ENCODE measurements around the gene DIP2B.
"Not testable (repeated sequence)": the region's sequence is repeated elsewhere in the genome, so short reads cannot be mapped to it uniquely, and the experiment has no call there.

Gene DIP2B

DNA sequence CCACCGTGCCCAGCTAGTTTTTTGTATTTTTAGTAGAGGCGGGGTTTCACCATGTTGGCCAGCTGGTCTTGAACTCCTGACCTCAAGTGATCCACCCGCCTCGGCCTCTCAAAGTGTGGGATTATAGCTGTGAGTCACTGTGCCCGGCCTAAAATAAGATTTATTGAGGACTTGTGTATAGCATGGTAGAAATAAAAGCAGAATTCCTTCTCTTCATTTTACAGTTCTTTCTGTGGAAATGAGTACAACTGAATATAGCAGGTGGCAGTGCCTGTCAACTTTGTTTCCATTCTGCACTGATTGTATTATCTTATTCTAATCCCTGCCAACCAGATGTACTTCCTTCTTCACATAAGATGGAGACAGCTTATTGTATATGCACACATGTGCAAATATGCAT is 41.0 kb downstream of the DIP2B start:
- no peak for FAIRE-seq

DNA sequence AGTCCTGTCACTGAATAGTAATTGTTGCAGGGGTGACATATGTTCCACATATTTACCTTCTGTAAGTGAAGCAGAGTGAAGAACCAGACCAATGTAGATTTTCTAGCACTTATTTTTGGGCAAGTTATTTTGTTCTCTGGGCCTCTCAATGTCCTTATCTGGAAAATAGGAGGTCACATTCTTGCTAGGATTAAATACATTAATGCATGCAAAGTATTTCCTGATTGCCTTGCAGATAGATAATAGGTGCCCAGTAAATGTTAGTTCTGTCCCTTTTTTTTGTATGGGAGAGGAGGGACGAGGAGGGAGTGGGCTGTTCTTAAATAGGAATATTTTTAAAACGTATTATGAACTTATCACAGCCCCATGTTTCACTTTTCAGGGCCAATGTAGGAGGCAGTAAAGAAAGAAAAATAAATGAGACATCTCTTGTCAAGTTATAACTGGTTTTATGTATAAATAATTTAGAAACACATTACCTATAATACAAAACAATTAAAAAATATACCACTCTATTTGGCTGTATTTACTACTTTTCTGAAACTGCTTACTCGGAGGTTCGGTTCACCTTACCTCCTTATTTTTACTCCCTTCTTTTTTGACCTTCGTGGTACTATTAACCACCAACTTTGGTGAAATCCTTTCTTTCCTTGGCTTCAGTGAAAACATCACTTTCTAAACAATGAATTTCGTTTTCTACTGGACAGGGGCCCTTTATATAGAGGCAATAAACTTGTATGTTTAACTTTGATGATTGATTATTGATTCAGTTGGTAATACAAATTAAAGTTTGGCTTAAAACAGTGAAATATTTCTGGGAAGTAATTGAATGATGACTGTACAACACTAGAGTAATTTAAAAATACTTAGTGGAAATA is 41.9 kb downstream of the DIP2B start:
- no peak for FAIRE-seq
- DNase-seq (ENCODE audit: extremely low spot score, insufficient read length, low read depth), result no peak

More for the DNA sequence above, 41.0 kb downstream of the DIP2B start:
- no peak for DNase-seq (ENCODE audit: extremely low spot score, insufficient read length, low read depth)

DNA sequence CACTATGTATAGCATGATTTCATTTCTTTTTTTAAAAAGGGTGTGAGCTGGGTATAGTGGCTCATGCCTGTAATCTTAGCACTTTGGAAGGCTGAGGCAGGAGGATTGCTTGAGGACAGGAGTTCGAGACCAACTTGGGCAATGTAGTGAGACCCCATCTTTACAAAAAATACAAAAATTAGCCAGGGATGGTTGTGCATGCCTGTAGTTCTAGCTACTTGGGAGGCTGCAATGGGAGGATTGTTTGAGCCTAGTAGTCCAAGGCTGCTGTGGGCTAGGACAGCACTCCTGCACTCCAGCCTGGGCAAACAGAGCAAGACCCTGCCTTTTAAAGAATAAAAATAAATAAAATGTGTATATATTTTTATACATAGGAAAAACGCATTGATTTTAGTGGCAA is 43.0 kb downstream of the DIP2B start:
- no peak for FAIRE-seq
- no peak for DNase-seq (ENCODE audit: extremely low spot score, insufficient read length, low read depth)

DNA sequence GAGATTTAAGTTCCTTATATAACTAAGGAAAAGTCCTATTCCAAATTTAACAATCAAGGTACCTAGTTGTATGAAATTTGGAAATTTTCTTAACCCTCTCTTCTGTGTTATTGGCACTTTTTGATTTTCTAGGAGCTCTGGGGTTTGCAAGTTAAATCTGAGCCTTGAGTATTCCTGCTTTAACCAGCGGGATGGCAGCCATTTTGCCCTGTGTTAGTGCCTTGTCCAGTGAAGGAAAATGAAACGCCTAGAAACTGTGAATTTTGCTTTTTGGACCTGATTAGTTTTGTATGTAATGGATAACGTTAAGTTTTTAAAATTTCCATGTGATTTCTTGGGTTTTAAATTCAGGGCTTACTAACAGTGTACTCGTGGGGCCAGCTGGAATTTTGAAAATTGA is 45.1 kb downstream of the DIP2B start:
- DNase-seq (ENCODE audit: extremely low spot score, insufficient read length, low read depth) (no peak), FAIRE-seq (no peak)

DNA sequence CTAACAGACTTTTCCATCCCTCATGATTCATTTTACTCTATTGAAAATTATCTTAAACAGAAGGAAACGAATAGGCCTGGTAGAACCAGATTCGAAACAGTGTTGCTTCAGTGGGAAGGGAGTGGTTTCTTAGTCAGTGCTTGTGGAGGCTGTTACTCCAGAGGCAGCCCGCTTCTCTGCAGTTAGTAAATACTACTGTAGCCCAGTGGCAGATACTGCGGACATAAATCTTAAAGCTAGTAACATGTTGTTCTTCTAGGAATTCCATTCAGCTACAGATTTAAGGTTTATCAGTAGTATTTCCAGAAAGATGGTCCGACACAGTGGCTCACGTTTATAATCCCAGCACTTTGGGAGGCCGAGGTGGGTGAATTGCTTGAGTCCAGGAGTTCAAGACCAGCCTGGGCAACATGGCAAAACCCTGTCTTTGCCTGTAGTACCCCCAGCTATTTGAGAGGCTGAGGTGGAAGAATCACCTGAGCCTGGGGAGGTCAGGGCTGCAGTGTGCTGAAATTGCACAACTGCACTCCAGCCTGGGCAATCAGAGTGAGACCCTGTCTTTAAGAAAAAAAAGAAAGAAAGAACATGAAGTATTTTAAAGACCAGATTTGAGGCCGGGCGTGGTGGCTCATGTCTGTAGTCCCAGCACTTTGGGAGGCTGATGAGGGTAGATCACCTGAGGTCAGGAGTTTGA is 45.9 kb downstream of the DIP2B start:
- DNase-seq (ENCODE audit: extremely low spot score, insufficient read length, low read depth) (no peak), FAIRE-seq (no peak)

DNA sequence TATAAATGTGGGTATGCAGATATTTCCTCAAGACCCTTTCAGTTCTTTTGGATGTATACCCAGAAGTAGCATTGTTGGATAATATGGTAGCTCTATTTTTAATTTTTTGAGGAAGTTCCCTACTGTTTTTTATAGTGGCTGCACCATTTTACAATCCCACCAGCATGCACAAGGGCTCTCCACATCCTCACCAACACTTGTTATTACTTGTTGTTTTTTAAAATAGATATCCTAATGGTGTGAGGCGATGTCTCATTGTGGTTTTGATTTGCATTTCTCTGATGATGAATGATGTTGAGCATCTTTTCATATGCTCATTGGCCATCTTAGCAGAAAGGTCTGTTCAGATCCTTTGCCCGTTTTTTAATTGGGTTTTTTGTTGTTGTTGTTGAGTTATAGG is 47.1 kb downstream of the DIP2B start:
- FAIRE-seq (no peak), DNase-seq (ENCODE audit: extremely low spot score, insufficient read length, low read depth) (no peak)

DNA sequence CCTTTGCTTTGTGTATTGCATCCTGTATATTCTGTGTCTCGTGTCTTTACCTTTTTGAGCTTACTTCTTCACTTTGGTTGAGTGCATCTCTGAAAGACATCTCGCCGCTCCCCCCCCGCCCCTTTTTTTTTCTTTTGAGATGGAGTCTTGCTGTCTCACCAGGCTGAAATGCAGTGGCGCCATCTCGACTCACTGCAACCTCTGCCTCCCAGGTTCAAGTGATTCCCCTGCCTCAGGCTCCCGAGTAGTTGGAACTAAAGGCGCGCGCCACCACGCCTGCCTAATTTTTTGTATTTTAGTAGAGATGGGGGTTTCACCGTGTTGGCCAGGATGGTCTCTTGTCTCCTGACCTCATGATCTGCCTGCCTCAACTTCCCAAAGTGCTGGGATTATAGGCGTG is 49.9 kb downstream of the DIP2B start:
- no peak for DNase-seq (ENCODE audit: extremely low spot score, insufficient read length, low read depth)
- FAIRE-seq, result no peak

DNA sequence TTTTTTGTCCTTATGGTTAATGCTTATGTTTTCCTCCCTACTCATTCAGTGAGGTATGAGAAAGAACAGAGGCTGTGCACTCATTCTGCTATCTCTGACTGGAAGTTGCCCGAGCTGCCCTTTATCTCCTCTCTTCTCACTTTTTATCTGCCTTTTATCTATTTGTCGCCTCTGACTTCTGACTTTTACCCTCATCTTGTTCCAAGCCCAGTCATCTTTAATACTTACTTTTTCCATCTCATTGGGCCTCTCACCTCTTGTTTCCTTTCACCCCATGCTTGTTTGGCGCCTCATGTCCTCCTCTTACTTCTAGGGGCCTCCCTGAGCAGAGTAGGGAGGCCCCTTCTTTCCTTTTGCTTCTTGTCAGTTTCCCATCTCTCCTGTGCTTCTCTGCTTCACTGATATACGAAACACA is 50.7 kb downstream of the DIP2B start:
- no peak for FAIRE-seq

DNA sequence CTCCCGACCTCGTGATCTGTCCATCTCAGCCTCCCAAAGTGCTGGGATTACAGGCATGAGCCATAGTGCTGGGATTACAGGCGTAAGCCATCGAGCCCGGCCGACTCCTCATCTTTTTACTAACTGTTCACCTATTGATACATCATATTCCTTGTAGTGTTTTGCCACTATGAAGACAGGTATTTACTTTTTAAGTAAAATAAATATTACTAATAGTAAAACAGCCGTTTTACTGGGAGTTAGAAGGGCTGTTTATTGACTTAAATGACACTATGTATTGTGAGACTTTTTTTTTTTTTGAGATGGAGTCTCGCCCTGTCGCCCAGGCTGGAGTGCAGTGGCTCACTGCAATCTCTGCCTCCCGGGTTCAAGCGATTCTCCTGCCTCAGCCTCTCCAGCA is 51.5 kb downstream of the DIP2B start:
- DNase-seq (ENCODE audit: extremely low spot score, insufficient read length, low read depth) (no peak), FAIRE-seq (no peak)

More for the DNA sequence above, 50.7 kb downstream of the DIP2B start:
- no peak for DNase-seq (ENCODE audit: extremely low spot score, insufficient read length, low read depth)

DNA sequence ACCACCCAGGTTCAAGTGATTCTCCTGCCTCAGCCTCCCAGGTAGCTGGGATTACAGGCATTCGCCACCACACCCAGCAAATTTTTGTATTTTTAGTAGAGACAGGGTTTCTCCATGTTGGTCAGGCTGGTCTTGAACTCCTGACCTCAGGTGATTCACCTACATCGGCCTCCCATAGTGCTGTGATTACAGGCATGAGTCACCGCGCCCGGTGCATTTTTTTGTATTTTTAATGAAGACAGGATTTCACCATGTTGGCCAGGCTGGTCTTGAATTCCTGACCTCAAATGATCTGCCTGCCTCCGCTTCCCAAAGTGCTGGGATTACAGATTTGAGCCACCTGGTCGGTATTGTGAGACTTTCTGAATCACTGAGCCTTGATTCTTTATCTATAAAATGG is 52.0 kb downstream of the DIP2B start:
- not testable (repeated sequence) for DNase-seq (ENCODE audit: extremely low spot score, insufficient read length, low read depth)

DNA sequence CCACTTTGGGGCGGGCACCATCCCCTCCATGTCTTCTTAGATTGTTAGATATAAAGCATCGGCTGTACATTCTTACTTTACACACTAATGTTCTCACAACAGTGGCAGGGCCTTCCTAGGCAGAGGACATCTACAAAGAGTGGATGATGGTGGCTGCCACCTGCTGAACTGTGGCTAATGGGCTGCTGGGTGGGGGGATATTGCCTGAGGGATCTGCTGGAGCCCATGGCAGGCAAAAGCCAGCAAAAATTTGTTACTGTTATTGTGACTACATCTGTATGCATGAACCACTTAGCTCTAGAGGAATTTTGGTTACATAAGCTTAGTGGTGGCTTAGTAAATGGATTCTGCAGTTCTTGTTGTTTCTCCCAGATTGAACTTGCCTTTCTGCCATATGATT is 52.6 kb downstream of the DIP2B start:
- FAIRE-seq (no peak), DNase-seq (ENCODE audit: extremely low spot score, insufficient read length, low read depth) (no peak)

More for the DNA sequence above, 52.0 kb downstream of the DIP2B start:
- not testable (repeated sequence) for FAIRE-seq

DNA sequence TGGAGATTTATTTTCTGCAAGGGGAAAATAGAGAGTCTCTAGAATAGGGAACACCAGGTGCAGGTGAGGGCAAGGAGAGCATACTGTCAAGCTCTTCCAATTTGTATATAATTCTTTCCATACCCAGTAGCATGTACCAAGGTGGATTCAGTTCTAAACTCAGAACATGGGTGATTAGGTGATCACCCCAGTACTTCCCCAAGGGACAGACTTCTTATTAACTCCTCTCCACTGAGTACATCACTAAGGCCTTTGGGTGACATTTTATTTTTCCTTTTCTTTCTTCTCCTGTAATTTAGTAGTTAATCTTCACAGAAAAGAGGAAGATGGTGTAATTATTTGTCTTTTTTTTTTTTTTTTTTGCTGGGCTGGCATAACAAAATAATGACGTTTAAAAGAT is 54.2 kb downstream of the DIP2B start:
- FAIRE-seq (no peak), DNase-seq (ENCODE audit: extremely low spot score, insufficient read length, low read depth) (no peak)

DNA sequence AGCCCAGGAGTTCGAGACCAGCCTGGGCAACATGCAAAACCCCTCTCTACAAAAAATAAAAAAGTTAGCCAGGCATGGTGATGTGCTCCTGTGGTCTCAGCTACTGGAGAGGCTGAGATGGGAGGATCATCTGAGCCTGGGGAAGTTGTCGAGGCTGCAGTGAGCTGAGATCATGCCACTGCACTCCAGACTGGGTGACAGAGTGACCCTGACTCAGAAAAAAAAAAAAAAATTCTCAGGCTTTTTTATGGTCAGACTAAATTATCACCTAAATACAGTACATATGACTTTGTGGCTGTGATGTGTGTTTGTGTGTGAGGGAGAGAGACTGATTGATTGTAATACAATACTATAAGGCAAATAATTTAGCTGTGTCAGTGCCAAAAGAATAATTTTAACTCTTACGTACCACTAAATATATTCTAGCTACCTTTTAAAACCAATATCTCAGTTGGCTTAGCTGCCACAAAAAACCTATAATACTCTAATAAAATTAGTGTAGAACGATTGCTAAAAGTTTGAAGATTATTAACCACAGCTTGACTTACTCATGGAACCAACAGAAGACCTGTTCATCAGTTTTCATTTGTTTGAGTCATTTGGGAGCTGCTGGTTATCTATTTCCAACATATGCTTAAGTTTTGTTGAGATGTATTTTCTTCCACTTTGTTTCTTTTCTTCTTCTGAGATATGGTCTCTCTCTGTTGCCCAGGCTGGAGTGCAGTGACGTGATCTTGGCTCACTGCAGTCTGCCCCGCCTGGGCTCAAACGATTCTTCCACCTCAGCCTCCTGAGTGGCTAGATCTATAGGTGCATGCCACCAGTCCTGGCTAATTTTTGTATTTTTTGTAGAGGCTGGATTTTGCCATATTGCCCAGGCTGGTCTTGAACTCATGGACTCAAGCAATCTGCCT is 58.0 kb downstream of the DIP2B start:
- FAIRE-seq, result no peak
- no peak for DNase-seq (ENCODE audit: extremely low spot score, insufficient read length, low read depth)

DNA sequence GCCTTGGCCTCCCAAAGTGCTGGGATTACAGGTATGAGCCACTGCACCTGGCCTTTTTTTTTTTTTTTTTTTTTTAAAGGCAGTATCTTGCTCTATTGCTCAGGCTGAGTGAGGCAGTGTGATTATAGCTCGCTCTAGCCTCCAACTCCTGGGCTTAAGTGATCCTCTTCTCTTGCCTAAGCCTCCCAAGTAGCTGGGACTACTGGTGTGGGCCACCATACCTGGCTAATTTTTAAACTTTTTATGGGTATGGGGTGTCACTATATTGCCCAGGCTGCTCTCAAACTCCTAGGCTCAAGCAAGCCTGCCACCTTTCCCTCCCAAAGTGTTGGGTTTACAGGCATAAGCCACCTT is 58.6 kb downstream of the DIP2B start:
- DNase-seq (ENCODE audit: extremely low spot score, insufficient read length, low read depth) (no peak), FAIRE-seq (no peak)

DNA sequence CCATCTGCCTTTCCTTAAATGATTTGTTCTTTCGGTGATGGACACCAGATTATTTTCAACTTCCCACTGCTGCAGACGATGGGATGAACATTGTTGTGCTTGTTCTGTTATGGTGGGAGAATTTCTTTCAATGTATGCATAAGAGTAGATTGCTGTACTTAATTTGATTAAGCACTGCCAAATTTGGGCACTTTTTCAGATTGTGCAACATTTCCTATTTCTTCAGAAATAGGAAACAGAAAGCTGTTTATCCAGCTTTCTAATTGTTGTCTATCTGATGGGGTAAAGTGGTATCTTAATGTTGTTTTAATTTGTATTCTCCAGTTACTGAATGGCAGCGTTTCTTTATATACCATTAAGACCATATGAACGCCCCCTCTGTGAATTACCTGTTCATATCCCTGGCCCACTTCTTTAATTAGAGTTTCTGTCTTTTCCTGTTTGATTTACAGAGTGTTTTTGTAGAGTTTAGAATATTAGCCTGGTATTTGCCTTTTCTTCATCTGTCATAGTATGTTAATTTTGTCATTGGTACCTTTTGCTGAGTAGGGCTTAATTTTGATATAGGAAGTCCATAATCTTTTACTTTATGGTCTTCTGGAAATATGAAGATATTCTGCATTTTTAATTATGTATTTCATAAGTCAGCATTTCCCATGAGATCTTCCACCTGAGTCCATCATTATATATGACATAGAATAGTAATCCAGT is 59.6 kb downstream of the DIP2B start:
- DNase-seq (ENCODE audit: extremely low spot score, insufficient read length, low read depth) (no peak), FAIRE-seq (no peak)

DNA sequence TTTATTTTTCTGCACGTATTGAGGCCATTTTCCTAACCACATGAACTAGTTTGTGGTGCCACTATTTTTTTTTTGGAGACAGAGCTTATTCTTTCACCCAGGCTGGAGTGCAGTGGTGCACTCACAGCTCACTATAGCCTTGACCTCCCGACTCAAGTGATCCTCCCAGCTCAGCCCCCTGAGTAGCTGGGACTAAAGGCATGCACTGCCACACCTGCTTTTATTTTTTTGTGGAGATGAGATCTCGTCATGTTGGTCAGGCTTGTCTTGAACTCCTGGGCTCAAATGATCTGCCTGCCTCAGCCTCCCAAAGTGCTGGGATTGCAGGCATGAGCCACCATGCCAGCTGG is 60.1 kb downstream of the DIP2B start:
- no peak for FAIRE-seq
- no peak for DNase-seq (ENCODE audit: extremely low spot score, insufficient read length, low read depth)

DNA sequence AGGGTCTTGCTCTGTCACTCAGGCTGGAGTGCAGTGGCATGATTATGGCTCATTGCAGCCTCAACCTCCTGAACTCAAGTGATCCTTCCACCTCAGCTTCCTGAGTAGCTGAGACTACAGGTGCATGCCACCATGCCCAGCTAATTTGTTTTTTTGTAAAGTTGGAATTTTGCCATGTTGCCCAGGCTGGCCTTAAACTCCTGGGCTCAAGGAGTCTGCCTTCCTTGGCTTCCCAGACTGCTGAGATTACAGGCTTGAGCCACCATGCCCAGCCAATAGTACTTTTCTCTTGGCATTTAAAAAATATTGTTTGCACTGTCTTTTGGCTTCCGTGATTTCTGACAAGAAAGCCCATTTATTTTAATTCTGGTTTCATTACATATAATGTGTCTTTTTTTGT is 61.3 kb downstream of the DIP2B start:
- no peak for FAIRE-seq
- no peak for DNase-seq (ENCODE audit: extremely low spot score, insufficient read length, low read depth)

DNA sequence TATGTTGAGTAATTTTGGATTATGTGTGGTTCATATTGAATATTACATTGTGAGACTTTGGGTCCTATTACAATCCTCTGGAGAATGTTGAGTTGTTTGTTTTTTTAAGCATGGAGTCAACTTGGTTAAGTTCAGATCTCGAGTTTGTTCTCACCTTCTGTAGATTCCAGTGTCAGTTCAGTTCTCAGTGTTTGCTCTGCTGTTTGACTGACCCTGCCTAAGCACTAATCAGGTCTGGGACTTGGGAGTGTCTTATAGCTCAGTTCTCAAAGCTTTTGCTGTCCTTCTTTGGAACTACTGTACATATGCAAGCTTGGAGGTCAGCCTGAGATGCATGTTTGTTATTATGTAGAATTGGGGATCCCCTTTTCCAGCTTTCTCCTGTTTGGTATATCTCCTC is 63.1 kb downstream of the DIP2B start:
- FAIRE-seq, result no peak

DNA sequence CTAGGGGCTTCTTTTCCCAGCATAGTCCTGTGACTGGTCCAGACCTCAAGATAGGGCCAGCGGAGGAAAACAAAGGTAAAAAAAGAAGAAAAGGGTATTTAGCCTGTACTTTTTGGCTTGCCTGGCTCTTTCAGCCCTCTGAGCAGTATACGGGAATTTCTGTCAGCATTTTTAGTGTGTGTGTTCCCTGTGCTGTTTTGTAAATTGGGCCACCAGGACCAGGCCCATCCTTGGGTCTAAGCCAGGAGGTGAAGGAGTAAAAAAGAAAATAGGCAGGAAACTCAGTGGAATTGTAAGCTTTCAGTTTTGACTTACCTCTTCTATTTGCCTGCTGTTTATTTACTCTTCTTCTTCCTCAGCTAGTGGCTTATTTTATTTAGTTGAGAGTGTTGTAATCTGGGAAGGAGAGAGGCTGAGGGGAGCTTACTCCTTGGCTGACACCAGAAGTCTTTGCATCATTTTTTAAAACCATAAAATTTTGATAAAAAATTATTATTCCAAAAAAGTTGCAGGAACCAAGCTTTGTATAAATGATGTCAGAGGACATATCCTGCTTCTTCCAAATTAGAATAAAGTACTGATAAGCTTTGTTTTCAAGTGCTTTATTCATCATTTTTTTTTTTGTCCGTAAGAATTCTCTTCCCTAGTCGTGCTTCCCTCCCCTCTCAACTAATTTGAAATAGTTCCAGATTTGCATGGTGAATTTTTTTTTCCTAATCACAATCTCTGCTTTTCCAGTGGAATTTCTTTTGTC is 63.7 kb downstream of the DIP2B start:
- FAIRE-seq (no peak), DNase-seq (ENCODE audit: extremely low spot score, insufficient read length, low read depth) (no peak)

More for the DNA sequence above, 63.1 kb downstream of the DIP2B start:
- no peak for DNase-seq (ENCODE audit: extremely low spot score, insufficient read length, low read depth)
